Endodermal cell (in vitro differentiated cells): Measurements from ENCODE around the gene LRRC58. TPM values are rescaled to one million over a fixed set of nuclear protein-coding genes. Genes with fewer than 3 reads are reported as not detected.

Experiments
- DNase-seq: peaks from one replicate; pipeline ENCODE4 v3.0.0-alpha.2; 2017
- H3K27ac ChIP-seq: 2 replicates; pipeline ENCODE4 v1.5.1; 2013; ENCODE audit warnings: mild to moderate bottlenecking, low read depth, low read length, moderate library complexity
- H3K27me3 ChIP-seq: 2 replicates; pipeline ENCODE4 v1.6.1; 2013; ENCODE audit warnings: mild to moderate bottlenecking, low read length, moderate library complexity; ENCODE audit not compliant: insufficient read depth, control insufficient read depth, poor library complexity, severe bottlenecking
- H3K36me3 ChIP-seq: 2 replicates; pipeline ENCODE4 v1.7.0; 2013; ENCODE audit warnings: mild to moderate bottlenecking, low read length, moderate library complexity; ENCODE audit not compliant: control insufficient read depth, insufficient read depth
- H3K4me1 ChIP-seq: one replicate; pipeline ENCODE4 v1.7.0; 2013; ENCODE audit warnings: low read length; ENCODE audit not compliant: control insufficient read depth, insufficient read depth
- H3K4me3 ChIP-seq: 2 replicates; pipeline ENCODE4 v1.5.1; 2013; ENCODE audit warnings: mild to moderate bottlenecking, low read length, moderate library complexity
- H3K9ac ChIP-seq: 2 replicates; pipeline ENCODE4 v1.6.1; 2013; ENCODE audit warnings: mild to moderate bottlenecking, low read length, moderate library complexity; ENCODE audit not compliant: poor library complexity, severe bottlenecking; ENCODE audit errors: extremely low read depth
- H3K9me3 ChIP-seq: 2 replicates; pipeline ENCODE4 v1.6.1; 2013; ENCODE audit warnings: mild to moderate bottlenecking, low read length, moderate library complexity; ENCODE audit not compliant: control insufficient read depth
- H3K27ac Mint-ChIP-seq: 2 replicates; pipeline ENCODE4 v1.8.0; 2020; ENCODE audit warnings: mixed read lengths
- H3K27me3 Mint-ChIP-seq: 2 replicates; pipeline ENCODE4 v1.8.0; 2021; ENCODE audit warnings: mild to moderate bottlenecking, mixed read lengths; ENCODE audit not compliant: insufficient read depth
- H3K36me3 Mint-ChIP-seq: 2 replicates; pipeline ENCODE4 v1.8.0; 2020; ENCODE audit warnings: low read depth, mixed read lengths
- H3K4me1 Mint-ChIP-seq: 2 replicates; pipeline ENCODE4 v1.8.0; 2020; ENCODE audit warnings: mixed read lengths
- H3K4me3 Mint-ChIP-seq: 2 replicates; pipeline ENCODE4 v1.8.0; 2020; ENCODE audit warnings: mild to moderate bottlenecking, moderate library complexity, mixed read lengths
- H3K9me3 Mint-ChIP-seq: 2 replicates; pipeline ENCODE4 v1.8.0; 2020; ENCODE audit warnings: mild to moderate bottlenecking, mixed read lengths
- WGBS, 2 experiments: methylation state at CpG; one replicate each; pipeline versions ENCODE4 v1.1.5 to v1.1.7; 2013; ENCODE audit warnings: missing lambda C conversion rate in 2 of 2, mixed read lengths in 1 of 2; ENCODE audit not compliant: insufficient coverage in 1 of 2, insufficient read length in 1 of 2; 5-methylcytosine and 5-hydroxymethylcytosine counted together
- total RNA-seq, 2 donors: library from RNA; stranded (reverse); fragmentation: NEBNext Ultra II Directional in 1 of 2; extraction: Animal tissue kit (Norgen Biotek cat#: 25700) in 1 of 2; gene quantifications; 2 replicates in 1 of 2; 3 replicates in 1 of 2; pipeline ENCODE4 v1.2.1, GENCODE V29; 2021
- TF ChIP-seq, protein P1 (sequence below): fragments of 200-600 bp; sonication (generic); conservative IDR thresholded peaks from 2 replicates; pipeline ENCODE4 v1.5.0; 2021; ENCODE audit warnings: antibody characterized with exemption, mild to moderate bottlenecking

LRRC58 gene
- total RNA-seq, 2 donors from 2014 or later: 16.0 to 20.5 TPM

DNA sequence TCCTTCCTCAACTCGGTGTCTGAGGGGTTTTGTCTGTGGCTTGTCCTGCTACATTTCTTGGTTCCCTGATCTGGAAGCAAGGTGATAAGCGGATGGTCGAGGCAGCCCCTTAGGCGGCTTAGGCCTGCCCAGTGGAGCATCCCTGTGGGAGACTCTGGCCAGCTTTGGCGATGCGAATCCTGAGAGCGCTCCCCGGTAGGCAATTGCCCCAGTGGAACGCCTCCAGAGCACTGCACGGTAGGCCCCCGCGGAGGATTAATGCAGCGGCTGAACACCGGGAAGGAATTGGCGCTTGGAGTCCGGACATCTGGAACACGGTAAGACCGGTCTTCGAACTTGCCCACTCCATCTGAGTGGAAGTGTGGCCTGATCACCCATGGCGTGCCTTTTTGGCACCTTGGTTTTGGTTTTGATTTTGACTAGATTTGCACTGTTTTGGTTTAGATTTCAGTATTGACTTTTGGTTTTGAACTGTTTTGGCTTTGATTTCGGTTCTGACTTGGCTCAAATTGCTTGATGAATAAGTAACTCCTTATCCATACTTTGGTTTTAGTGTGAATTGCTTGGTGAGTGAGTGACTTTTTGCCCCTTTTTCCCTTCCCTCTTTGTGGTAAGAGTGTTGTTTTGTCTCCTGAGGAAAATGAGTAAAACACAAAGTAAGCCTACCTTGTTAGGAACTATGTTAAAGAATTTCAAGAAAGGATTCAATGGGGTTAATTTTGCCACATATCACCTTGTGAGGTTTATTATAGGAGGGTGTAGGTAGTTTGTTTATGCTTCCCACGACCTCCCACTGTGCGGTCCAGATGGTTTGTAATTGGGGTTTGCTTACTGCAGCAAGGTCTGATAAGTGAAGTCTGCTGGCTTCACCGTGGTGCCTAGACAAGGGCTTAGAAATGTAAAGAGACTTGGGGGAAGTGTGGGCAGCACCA, 37.0 kb downstream of the LRRC58 start:
- Histone ChIP-seq H3K4me3 (no peak overlapping the region), H3K9me3 (peaks cover 5% of the 10 kb centered on the region), H3K27ac (no peak overlapping the region), H3K36me3 (no peaks in the 10 kb centered on the region), H3K4me1 (no peaks in the 10 kb centered on the region), H3K27me3 (no peaks in the 10 kb centered on the region), H3K9ac (no peak overlapping the region)
- Mint-ChIP-seq H3K27ac (no peak overlapping the region), H3K4me3 (no peak overlapping the region), H3K4me1 (no peaks in the 10 kb centered on the region), H3K27me3 (peaks cover 3% of the 10 kb centered on the region), H3K36me3 (peaks cover 8% of the 10 kb centered on the region), H3K9me3 (peaks cover 39% of the 10 kb centered on the region)
- WGBS, 2 experiments: 94 to 96% methylated on average over 19 to 24 of the region's 24 CpGs
- no peak for DNase-seq
- TF ChIP-seq, protein P1, sequence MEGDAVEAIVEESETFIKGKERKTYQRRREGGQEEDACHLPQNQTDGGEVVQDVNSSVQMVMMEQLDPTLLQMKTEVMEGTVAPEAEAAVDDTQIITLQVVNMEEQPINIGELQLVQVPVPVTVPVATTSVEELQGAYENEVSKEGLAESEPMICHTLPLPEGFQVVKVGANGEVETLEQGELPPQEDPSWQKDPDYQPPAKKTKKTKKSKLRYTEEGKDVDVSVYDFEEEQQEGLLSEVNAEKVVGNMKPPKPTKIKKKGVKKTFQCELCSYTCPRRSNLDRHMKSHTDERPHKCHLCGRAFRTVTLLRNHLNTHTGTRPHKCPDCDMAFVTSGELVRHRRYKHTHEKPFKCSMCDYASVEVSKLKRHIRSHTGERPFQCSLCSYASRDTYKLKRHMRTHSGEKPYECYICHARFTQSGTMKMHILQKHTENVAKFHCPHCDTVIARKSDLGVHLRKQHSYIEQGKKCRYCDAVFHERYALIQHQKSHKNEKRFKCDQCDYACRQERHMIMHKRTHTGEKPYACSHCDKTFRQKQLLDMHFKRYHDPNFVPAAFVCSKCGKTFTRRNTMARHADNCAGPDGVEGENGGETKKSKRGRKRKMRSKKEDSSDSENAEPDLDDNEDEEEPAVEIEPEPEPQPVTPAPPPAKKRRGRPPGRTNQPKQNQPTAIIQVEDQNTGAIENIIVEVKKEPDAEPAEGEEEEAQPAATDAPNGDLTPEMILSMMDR: no peak

DNA sequence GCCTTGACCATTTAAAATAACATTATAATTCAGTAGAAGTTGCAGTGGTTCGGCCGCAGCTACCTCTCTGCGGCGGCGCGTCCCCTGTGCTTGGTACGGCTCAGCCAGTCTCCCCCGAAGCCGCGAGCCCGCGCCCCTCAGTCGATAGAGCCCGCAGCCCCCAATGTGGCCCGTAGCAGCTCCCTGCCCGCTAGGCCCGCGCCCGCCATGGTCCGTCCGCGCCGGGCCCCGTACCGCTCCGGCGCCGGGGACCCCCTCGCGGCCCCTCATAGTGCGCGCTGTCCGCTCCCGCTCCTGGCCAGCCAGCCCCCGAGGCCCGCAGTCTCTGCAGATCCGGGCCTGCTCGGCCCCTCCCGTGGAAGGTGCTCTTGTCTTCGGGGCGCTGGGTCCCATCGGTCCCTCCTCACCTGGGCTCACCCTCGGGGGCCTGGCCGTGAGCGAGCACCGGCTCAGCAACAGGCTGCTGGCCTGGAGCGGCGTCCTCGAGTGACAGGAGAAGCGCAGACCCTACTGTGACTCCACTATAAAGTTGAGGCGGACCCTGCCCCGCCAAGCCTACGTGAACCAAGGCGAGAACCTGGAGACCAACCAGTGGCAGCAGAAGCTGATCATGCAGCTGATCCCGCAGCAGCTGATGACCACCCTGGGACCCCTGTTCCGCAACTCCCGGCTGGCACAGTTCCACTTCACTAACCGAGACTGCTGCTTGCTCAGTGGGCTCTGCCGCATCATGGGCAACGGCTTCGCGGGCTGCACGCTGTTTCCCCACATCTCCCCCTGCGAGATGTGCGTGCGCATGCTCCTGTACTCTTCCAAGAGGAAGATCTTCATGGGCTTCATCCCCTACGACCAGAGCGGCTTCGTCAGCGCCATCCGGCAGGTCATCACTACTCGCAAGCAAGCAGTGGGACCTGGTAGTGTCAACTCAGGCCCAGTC, 42.4 kb downstream of the LRRC58 start:
- Histone ChIP-seq H3K4me3 (no peak overlapping the region), H3K36me3 (no peaks in the 10 kb centered on the region), H3K27ac (no peak overlapping the region), H3K9me3 (no peaks in the 10 kb centered on the region), H3K4me1 (no peaks in the 10 kb centered on the region), H3K27me3 (no peaks in the 10 kb centered on the region), H3K9ac (no peak overlapping the region)
- Mint-ChIP-seq H3K9me3 (peaks cover 17% of the 10 kb centered on the region), H3K4me1 (no peaks in the 10 kb centered on the region), H3K4me3 (no peak overlapping the region), H3K36me3 (no peaks in the 10 kb centered on the region), H3K27me3 (no peaks in the 10 kb centered on the region), H3K27ac (no peak overlapping the region)
- TF ChIP-seq, protein P1: no peak
- WGBS, 2 experiments: 96% methylated on average over 35 to 67 of the region's 72 CpGs
- DNase-seq: no peak

DNA sequence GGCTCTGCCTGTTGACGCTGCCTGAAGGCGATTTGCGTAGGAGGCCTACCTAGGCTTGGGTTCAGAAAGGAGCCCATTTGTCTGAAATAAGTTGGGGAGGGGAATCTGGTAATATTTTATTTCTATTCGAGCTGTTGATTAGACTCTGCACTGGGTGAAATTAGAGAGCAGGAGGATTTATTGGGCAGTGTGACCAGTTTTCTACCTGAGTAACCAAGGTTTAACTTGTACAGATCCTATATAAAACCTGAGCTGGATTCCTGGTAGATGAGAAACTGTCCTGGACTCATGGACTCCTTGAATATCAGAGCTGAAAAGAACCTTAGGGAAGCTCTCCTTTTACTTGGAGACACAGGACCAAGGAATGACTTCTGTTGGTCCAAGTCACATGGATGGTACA, 44.5 kb downstream of the LRRC58 start:
- Mint-ChIP-seq H3K27me3 (no peaks in the 10 kb centered on the region), H3K36me3 (no peaks in the 10 kb centered on the region), H3K27ac (no peak overlapping the region), H3K4me1 (no peaks in the 10 kb centered on the region), H3K4me3 (no peak overlapping the region), H3K9me3 (peaks cover 6% of the 10 kb centered on the region)
- TF ChIP-seq, protein P1: no peak
- Histone ChIP-seq H3K4me1 (no peaks in the 10 kb centered on the region), H3K4me3 (no peak overlapping the region), H3K27me3 (no peaks in the 10 kb centered on the region), H3K27ac (no peak overlapping the region), H3K9ac (no peak overlapping the region), H3K36me3 (no peaks in the 10 kb centered on the region), H3K9me3 (no peaks in the 10 kb centered on the region)
- no peak for DNase-seq
- 86 to 94% methylated on average over 4 of the region's 4 CpGs for WGBS, 2 experiments
